Dedifferentiated amniotic fluid mesenchymal stem cell (primary cell): ENCODE measurements around the gene C15orf61.

Source experiments
- DNase-seq: peaks from one replicate; pipeline ENCODE4 v3.0.0-alpha.2; 2016; ENCODE audit errors: extremely low spot score

Gene C15orf61

DNA sequence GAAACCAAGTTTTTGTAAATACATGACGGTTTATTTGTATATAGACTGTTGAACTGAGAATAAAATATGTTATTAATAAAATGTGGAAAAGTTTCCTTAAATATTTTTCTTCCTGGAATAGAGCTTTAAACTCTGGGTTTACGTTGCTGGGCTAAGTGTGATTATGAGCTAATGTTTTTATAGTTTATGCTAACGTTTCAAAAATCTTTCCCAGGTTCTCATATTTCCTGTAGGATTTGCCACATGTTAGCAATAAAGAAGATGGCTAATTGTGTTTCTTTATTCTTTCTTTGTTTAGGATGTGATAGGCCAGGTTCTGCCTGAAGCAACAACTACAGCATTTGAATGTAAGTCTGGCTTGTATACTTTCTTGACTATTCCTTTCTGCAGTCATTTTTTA is 28.8 kb downstream of the C15orf61 start:
- DNase-seq, result no peak

GRCh38 chr15:67550522-67550921 is 29.6 kb downstream of the C15orf61 start:
- no peak for DNase-seq

DNA sequence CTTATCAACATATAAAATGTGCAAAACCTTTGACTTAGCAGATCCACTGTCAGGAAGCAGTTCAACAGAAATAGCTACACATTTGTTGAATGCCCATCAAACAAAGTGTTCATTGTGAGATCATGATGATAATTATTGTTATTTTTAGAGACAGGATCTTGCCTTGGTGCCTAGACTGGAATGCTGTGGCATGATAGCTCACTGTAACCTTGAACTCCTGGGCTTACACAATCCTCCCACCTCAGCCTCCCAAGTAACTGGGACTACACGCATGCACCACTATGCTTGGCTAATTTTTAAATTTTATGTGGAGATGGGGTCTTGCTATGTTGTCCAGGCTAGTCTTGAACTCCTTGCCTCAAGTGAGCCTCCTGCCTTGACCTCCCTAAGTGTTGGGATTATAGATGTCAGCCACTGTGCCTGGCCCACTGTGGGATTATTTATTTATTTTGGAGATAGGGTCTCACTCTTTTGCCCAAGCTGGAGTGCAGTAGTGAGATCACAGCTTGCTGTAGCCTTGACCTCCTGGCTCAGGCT is 30.3 kb downstream of the C15orf61 start:
- no peak for DNase-seq

- no peak for DNase-seq
These were observed 33.6 kb downstream of the C15orf61 start for GRCh38 chr15:67554580-67554979.

DNA sequence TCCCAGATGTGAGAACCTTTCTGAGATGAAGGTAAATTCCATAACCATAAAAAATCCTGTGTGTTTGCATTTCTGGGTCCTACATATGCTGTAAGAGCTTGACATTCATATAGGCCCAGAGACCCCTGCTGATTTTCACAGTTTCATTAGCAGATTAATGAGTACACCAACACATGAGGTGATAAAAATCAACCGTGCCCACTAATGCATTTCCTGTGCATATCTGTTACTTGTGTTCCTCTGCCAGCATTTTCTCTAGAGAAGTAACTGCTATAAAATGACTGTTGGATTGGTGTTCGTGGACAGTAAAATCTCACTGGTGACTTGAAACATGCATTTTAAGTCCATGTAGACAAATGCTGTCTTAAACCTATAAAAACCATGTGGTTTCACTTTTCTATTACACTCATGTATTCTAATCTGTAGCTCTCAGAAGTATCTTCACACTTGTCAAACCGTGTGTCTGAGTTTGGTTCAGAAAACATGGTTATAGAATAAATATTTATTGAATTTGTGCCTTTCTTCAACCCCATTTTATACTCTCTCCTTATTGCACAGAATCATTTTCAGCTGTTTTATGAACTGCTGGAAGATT is 36.1 kb downstream of the C15orf61 start:
- DNase-seq, result no peak

GRCh38 chr15:67558502-67558901 is 37.6 kb downstream of the C15orf61 start:
- no peak for DNase-seq

GRCh38 chr15:67559158-67559557 is 38.2 kb downstream of the C15orf61 start:
- no peak for DNase-seq

DNA sequence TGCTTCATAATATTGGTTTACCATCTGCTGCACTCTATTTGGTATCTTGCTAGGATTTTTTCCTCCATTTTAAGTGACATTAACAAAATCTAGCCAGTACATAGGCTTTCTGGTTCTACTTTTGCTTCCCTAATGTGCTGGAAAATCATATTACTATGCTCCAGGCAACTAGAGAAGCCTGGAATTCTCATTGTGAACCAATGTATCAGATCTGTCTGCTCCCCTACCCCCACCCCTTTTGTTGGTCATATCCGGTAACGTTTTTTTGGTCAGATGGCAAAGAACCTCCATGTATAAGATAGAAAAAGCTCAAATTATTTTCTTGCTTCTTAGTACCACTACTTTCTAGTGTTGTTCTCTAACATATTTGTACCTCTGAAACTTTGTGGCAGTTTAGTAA is 38.6 kb downstream of the C15orf61 start:
- DNase-seq, result no peak

- no peak for DNase-seq
These were observed 39.4 kb downstream of the C15orf61 start for GRCh38 chr15:67560320-67560719.

GRCh38 chr15:67563092-67563491 is 42.2 kb downstream of the C15orf61 start:
- DNase-seq, result no peak

- DNase-seq, result no peak
These were observed 43.4 kb downstream of the C15orf61 start for GRCh38 chr15:67564021-67564967.

DNA sequence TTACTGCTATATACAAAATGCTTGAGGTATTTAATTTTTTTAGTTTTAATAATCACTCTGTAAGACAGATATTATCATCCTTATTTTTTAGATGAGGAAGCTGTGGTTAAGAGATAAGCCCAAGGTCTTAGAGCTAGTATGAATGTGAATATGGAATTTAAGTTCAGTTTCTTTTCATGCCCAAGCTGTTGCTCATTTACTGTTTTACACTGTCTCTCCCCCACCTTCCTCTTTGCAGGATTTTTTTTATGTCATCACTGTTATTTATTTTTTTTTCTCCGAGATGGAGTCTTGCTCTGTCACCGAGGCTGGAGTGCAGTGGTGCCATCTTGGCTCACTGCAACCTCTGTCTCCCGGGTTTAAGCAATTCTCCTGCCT is 44.0 kb downstream of the C15orf61 start:
- DNase-seq, result no peak

DNA sequence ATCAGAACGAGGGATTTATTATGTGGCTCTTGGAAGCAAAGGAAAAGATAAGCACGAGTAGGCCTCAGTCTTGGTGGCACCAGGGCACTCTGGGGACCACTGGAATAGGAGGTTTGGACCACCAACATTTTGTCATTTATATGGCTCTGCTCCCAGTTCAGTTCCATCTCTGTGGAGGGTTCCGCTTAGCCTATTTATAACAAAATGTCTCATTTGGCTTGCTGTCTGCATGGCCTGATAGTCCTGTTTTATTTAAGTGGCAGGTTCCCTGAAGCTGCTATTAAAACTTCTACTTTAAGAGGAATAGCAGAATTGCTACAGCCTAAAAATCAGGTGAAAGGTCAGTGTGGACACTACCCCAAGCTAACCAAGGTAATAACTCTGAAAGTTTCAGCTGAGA is 48.7 kb downstream of the C15orf61 start:
- DNase-seq, result no peak

DNA sequence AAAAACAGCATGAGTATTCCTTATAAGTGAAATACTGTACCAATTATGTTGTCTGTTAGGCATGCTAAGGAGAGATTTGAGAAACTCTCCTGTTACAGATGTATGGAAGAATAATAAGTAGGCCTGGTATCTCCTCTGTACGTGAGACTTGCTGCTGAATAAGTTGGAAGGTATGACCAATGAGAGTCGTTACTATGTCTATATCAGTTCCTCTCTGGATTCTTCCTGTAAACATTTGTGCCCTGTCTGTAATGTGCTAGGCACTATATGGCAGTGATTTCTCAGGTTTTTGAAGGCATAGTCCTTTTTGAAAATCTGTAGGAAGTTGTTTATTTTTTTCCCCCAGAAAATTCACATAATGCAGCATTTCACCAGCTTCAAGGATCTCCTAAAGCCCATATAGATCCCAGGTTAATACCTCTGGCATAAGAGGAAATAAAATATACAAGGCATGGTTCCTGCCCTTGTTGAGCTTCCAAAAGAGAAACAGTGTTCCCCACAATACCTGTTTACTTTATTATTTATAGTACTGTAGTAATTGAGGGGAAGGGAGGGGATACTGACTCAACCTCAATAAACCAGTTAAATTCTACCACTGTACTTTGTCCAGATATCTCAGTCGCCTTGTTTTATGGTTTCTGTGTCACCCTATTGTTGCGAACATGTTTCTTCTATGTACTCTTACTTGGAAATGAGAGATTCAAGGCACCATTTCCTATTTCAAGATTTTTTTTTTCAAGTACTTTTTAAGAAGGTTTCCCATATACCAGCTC is 50.1 kb downstream of the C15orf61 start:
- no peak for DNase-seq

- no peak for DNase-seq
These were observed 50.9 kb downstream of the C15orf61 start for GRCh38 chr15:67571648-67572415.

DNA sequence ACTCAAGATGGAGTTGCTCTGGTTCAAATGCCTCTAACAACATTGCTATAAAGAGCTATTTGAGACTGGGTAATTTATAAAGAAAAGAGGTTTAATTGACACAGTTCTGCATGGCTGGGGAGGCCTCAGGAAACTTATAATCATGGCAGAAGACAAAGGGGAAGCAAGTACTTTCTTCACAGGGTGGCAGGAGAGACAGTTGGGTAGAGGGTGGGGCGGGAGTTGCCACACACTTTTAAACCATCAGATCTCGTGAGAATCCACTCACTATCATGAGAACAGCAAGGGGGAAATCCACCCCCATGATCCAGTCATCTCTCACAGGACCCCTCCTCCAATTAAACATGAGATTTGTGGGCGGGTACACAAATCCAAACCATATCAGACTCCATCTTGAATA is 52.3 kb downstream of the C15orf61 start:
- no peak for DNase-seq

- DNase-seq, result no peak
These were observed 54.1 kb downstream of the C15orf61 start for GRCh38 chr15:67575039-67575502.

GRCh38 chr15:67578020-67578600 is 57.2 kb downstream of the C15orf61 start:
- no peak for DNase-seq

DNA sequence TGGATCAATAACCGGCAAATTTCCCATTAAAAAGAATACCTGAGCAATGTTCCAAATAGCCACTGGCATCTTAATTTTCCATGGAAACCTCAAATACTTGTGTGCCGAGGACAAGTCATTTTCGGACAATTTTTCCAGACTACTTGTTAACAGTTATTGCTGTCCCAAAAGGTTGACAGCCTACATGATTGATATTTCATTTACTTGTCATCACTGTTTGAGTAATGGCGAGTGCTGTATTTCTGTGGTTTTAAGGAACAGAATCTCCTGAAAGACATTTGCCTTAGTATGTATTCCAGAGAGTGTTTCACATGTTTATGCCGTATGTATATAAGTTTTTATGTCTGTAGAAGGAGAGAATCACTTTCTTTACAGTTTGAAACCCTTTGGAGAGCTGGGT is 58.2 kb downstream of the C15orf61 start:
- DNase-seq, result no peak
